Trophoblast cell (in vitro differentiated cells and primary cell): ENCODE results near the gene UVSSA.
A peak's percentile ranks its signal among the peaks of the same experiment; 100 is the strongest.

Experiments used
- DNase-seq, 2 donors: peaks; one replicate each; pipeline ENCODE4 v3.0.0-alpha.2; 2016
- H2AFZ ChIP-seq: 2 replicates; pipeline ENCODE4 v1.6.1; 2013; ENCODE audit warnings: low read length, moderate library complexity, mild to moderate bottlenecking; ENCODE audit not compliant: insufficient read depth, poor library complexity
- H2AK5ac ChIP-seq: 2 replicates; pipeline ENCODE4 v1.6.1; 2013; ENCODE audit warnings: mild to moderate bottlenecking, low read length
- H2BK120ac ChIP-seq: 2 replicates; pipeline ENCODE4 v1.6.1; 2013; ENCODE audit warnings: low read length, mild to moderate bottlenecking, moderate library complexity; ENCODE audit not compliant: insufficient read depth, poor library complexity
- H2BK12ac ChIP-seq: 2 replicates; pipeline ENCODE4 v1.6.1; 2013; ENCODE audit warnings: mild to moderate bottlenecking, low read length, moderate library complexity
- H2BK5ac ChIP-seq: 2 replicates; pipeline ENCODE4 v1.6.1; 2013; ENCODE audit warnings: low read length, low read depth, moderate library complexity, mild to moderate bottlenecking; ENCODE audit not compliant: poor library complexity
- H3K14ac ChIP-seq: 2 replicates; pipeline ENCODE4 v1.6.1; 2013; ENCODE audit warnings: mild to moderate bottlenecking, low read length
- H3K18ac ChIP-seq: 2 replicates; pipeline ENCODE4 v1.6.1; 2013; ENCODE audit warnings: mild to moderate bottlenecking, low read length
- H3K23ac ChIP-seq: 2 replicates; pipeline ENCODE4 v1.6.1; 2013; ENCODE audit warnings: low read length
- H3K27ac ChIP-seq: 2 replicates; pipeline ENCODE4 v1.5.1; 2013; ENCODE audit warnings: low read depth, mild to moderate bottlenecking, inconsistent platforms, low read length, moderate library complexity
- H3K27me3 ChIP-seq: 2 replicates; pipeline ENCODE4 v1.6.1; 2013; ENCODE audit warnings: inconsistent platforms, mild to moderate bottlenecking, low read length, moderate library complexity; ENCODE audit not compliant: insufficient read depth
- H3K36me3 ChIP-seq, 2 experiments: 1 replicate in 1 of 2; 2 replicates in 1 of 2; pipeline ENCODE4 v1.6.1; 2013; ENCODE audit warnings: low read length in 2 of 2, mild to moderate bottlenecking in 2 of 2, moderate library complexity in 1 of 2; ENCODE audit not compliant: insufficient read depth in 2 of 2, control insufficient read depth in 1 of 2
- H3K4ac ChIP-seq: 2 replicates; pipeline ENCODE4 v1.6.1; 2013; ENCODE audit warnings: low read depth, mild to moderate bottlenecking, low read length, moderate library complexity
- H3K4me1 ChIP-seq, 2 experiments: 1 replicate in 1 of 2; 2 replicates in 1 of 2; pipeline ENCODE4 v1.6.1; 2013; ENCODE audit warnings: low read length in 2 of 2, mild to moderate bottlenecking in 2 of 2, moderate library complexity in 1 of 2; ENCODE audit not compliant: insufficient read depth in 2 of 2, control insufficient read depth in 1 of 2
- H3K4me2 ChIP-seq: 2 replicates; pipeline ENCODE4 v1.6.1; 2013; ENCODE audit warnings: inconsistent platforms, mild to moderate bottlenecking, low read length, moderate library complexity
- H3K4me3 ChIP-seq: 2 replicates; pipeline ENCODE4 v1.5.1; 2013; ENCODE audit warnings: mild to moderate bottlenecking, low read depth, low read length, inconsistent platforms
- H3K79me1 ChIP-seq: one replicate; pipeline ENCODE4 v1.6.1; 2013; ENCODE audit warnings: low read length
- H3K79me2 ChIP-seq: 2 replicates; pipeline ENCODE4 v1.6.1; 2013; ENCODE audit warnings: low read length, mild to moderate bottlenecking; ENCODE audit not compliant: control insufficient read depth, insufficient read depth, poor library complexity
- H3K9ac ChIP-seq: 2 replicates; pipeline ENCODE4 v1.6.1; 2013; ENCODE audit warnings: mild to moderate bottlenecking, low read length
- H3K9me3 ChIP-seq: 2 replicates; pipeline ENCODE4 v1.6.1; 2013; ENCODE audit warnings: low read depth, mild to moderate bottlenecking, control low read depth, inconsistent platforms, low read length; ENCODE audit not compliant: insufficient read depth
- H4K12ac ChIP-seq: 2 replicates; pipeline ENCODE4 v1.6.1; 2013; ENCODE audit warnings: low read depth, mild to moderate bottlenecking, low read length, moderate library complexity
- H4K8ac ChIP-seq: 2 replicates; pipeline ENCODE4 v1.6.1; 2013; ENCODE audit warnings: low read depth, mild to moderate bottlenecking, low read length, moderate library complexity
- H4K91ac ChIP-seq: one replicate; pipeline ENCODE4 v1.6.1; 2013; ENCODE audit warnings: low read depth, mild to moderate bottlenecking, low read length, moderate library complexity
- WGBS: extraction: QIAGEN DNeasy Blood & Tissue Kit; methylation state at CpG from one replicate; pipeline ENCODE4 v1.1.7; 2013; ENCODE audit warnings: missing lambda C conversion rate; ENCODE audit not compliant: insufficient read length, insufficient coverage; ENCODE audit errors: extremely low coverage; 5-methylcytosine and 5-hydroxymethylcytosine counted together

The UVSSA gene

DNA sequence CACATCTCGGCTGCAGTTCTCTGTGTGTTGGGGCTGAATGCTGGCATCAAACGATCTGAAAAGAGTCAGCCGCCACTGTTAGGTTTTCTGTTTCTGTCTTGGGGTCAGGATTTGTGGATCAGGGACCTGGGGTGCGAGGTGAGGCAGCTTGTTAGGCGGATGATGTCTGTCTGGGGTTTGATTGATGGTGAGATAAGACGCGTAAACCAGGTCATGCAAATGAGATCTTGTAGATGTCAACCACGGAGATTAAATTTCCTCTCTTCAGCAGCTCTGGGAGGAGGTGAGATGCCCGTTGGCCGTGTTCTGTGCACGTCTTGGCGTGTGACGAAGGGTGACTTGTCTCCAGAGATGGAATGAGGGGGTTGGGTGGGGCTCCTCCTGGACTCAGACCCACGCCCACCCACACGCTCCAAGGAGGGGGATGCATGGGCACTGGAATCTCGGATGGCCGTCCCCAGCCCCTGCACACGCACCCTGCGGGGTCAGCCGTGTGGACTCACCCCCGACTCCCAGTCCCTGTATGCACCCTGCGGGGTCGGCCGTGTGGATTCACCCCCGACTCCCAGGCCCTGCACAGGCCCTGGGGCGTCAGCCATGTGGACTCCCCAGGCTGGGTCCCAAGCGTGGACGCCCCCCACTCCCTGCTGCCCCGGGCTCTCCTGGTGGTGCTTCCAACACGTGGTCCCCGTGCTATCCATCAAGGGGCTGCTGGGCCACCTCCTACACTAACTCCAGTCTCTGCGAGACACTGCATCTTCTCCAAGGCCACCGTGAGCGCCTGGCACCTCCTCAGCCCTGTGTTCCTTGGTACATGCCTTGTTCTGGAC is 16.0 kb upstream of the UVSSA start:
- H3K36me3 ChIP-seq, result peaks cover 77% of the 10 kb centered on the region in 2 experiments
- H3K23ac ChIP-seq, result no peak overlapping the region
- no peak overlapping the region for H2BK120ac ChIP-seq
- H3K4me2 ChIP-seq, result no peak overlapping the region
- H3K4me3 ChIP-seq, result peak overlapping the region; percentile 22
- no peak overlapping the region for H2AFZ ChIP-seq
- H2AK5ac ChIP-seq, result no peak overlapping the region
- no peaks in the 10 kb centered on the region for H3K27me3 ChIP-seq
- no peaks in the 10 kb centered on the region for H3K79me2 ChIP-seq
- no peaks in the 10 kb centered on the region for H3K4me1 ChIP-seq
- H3K14ac ChIP-seq, result no peak overlapping the region
- H3K79me1 ChIP-seq, result no peaks in the 10 kb centered on the region
- H3K4ac ChIP-seq, result peak overlapping the region; percentile 25
- no peak for DNase-seq
- peaks cover 5% of the 10 kb centered on the region for H3K9me3 ChIP-seq
- H3K9ac ChIP-seq, result no peak overlapping the region
- whole genome bisulfite sequencing, result no CpG with 5 or more reads among the region's 34 CpGs
- H2BK12ac ChIP-seq, result no peak overlapping the region
- peak overlapping the region; percentile 12 for H4K12ac ChIP-seq
- H2BK5ac ChIP-seq, result no peak overlapping the region
- no peak overlapping the region for H4K91ac ChIP-seq
- H4K8ac ChIP-seq, result no peak overlapping the region
- no peak overlapping the region for H3K18ac ChIP-seq
- no peak overlapping the region for H3K27ac ChIP-seq

DNA sequence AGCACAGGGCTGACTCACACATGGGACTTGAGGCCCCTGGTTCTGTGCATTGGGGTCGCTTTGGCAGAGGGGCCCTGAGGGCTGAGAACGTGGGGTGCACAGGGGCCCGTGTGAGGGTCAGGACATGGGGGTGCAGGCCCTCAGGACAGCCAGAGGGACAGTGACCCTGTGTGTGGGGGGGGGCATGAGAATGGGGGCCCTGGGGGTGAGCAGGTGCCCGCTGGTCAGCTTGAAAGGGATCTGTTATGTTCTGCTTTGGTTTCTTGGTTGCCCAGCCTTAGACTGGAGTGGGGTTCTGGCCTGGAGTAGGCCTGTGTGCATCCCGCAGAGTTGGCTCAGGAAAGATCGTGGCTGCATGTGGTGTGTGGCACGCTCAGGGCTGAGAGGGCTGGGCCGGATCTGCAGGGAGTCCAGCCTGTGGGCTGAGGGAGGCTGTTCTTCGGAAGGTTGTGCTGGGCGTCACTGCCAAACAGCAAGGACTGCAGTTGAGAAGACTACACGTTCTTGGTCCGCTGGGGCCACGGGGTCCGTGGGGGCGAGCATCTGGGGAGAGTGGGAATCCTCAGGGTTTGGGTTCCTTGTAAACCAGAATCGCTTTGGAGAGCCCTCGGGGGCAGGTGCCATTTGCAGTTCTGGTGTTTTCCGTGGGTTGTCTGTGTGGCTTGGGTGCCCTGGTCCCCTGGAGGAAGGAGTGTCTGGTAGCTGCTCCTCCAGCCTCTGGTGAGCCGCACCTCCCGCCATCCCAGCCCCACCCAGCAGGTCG is 15.2 kb upstream of the UVSSA start:
- Histone ChIP-seq H3K36me3 (peaks cover 76 to 77% of the 10 kb centered on the region in 2 experiments), H3K27me3 (no peaks in the 10 kb centered on the region), H2BK120ac (no peak overlapping the region), H3K4ac (peak overlapping the region; percentile 25), H3K79me2 (no peaks in the 10 kb centered on the region), H3K18ac (no peak overlapping the region), H4K12ac (peak overlapping the region; percentile 46), H2AK5ac (no peak overlapping the region), H2BK5ac (no peak overlapping the region), H3K27ac (no peak overlapping the region), H3K9me3 (peaks cover 5% of the 10 kb centered on the region), H3K4me3 (peak overlapping the region; percentile 22), H3K9ac (no peak overlapping the region), H3K14ac (no peak overlapping the region), H4K91ac (no peak overlapping the region), H3K23ac (no peak overlapping the region), H4K8ac (no peak overlapping the region), H3K4me1 (no peaks in the 10 kb centered on the region), H2AFZ (no peak overlapping the region), H3K4me2 (no peak overlapping the region), H2BK12ac (no peak overlapping the region), H3K79me1 (no peaks in the 10 kb centered on the region)
- DNase-seq, result no peak
- WGBS, result no CpG with 5 or more reads among the region's 21 CpGs

DNA sequence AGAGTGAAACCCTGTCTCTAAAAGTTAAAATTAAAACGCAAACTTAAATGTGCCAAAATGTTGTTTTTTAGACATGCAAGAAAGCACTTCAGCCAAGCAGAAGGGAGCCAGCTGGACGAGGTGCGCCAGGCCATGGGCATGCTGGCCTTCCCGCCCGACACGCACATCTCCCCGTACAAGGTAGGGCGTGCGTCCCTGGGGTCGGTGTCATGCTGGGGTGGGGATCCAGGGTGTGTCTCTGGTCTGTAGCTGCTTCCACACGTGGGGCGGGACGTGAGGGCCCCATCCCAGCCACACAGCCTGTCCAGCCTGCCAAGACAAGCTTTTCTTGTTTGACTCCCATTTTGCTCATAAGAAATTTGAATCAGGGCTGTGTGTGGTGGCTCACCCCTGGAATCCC is 14.3 kb upstream of the UVSSA start:
- H4K12ac ChIP-seq, result no peak overlapping the region
- H3K27ac ChIP-seq, result no peak overlapping the region
- H3K9me3 ChIP-seq, result peaks cover 5% of the 10 kb centered on the region
- no peaks in the 10 kb centered on the region for H3K27me3 ChIP-seq
- no peak overlapping the region for H3K23ac ChIP-seq
- no peak overlapping the region for H3K4me3 ChIP-seq
- H4K8ac ChIP-seq, result no peak overlapping the region
- H2AFZ ChIP-seq, result no peak overlapping the region
- H3K14ac ChIP-seq, result no peak overlapping the region
- DNase-seq, result no peak
- H3K9ac ChIP-seq, result no peak overlapping the region
- peaks cover 76 to 77% of the 10 kb centered on the region in 2 experiments for H3K36me3 ChIP-seq
- no peak overlapping the region for H4K91ac ChIP-seq
- no peak overlapping the region for H3K4ac ChIP-seq
- no peak overlapping the region for H2BK5ac ChIP-seq
- no peaks in the 10 kb centered on the region for H3K79me1 ChIP-seq
- no peak overlapping the region for H2AK5ac ChIP-seq
- no peak overlapping the region for H2BK12ac ChIP-seq
- WGBS, result no CpG with 5 or more reads among the region's 13 CpGs
- no peak overlapping the region for H3K4me2 ChIP-seq
- H3K4me1 ChIP-seq, result no peaks in the 10 kb centered on the region
- no peak overlapping the region for H2BK120ac ChIP-seq
- H3K18ac ChIP-seq, result no peak overlapping the region
- H3K79me2 ChIP-seq, result no peaks in the 10 kb centered on the region

DNA sequence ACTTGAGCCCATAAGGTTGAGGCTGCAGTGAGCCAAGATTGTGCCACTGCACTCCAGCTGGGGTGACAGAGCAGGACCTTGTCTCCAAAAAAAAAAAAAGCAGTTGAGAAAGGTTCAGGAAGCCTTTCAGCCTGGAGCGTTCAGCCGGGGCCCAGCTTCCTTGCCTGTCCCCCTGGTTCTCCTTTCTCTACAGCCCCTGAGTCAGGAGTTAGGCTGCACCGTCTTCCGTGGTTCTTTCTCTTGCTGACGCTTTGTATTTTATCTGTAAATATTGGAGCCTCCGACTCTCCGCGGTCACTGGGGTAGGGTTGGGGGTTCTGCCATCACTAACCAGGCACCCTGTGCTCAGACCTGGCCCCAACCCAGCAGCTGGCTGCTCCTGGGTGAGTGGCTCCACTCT is 13.8 kb upstream of the UVSSA start:
- no peak overlapping the region for H3K23ac ChIP-seq
- no peak overlapping the region for H3K9ac ChIP-seq
- no peak overlapping the region for H4K8ac ChIP-seq
- no peak overlapping the region for H3K4me2 ChIP-seq
- H2BK5ac ChIP-seq, result no peak overlapping the region
- H3K9me3 ChIP-seq, result peaks cover 5% of the 10 kb centered on the region
- no peak overlapping the region for H3K18ac ChIP-seq
- no CpG with 5 or more reads among the region's 8 CpGs for WGBS
- H3K4ac ChIP-seq, result no peak overlapping the region
- no peak for DNase-seq
- no peaks in the 10 kb centered on the region for H3K79me2 ChIP-seq
- no peaks in the 10 kb centered on the region for H3K27me3 ChIP-seq
- no peak overlapping the region for H4K12ac ChIP-seq
- no peak overlapping the region for H2AK5ac ChIP-seq
- H2BK12ac ChIP-seq, result no peak overlapping the region
- H3K27ac ChIP-seq, result no peak overlapping the region
- H2BK120ac ChIP-seq, result no peak overlapping the region
- no peak overlapping the region for H3K4me3 ChIP-seq
- H3K36me3 ChIP-seq, result peaks cover 76 to 77% of the 10 kb centered on the region in 2 experiments
- no peaks in the 10 kb centered on the region for H3K79me1 ChIP-seq
- H3K14ac ChIP-seq, result no peak overlapping the region
- H2AFZ ChIP-seq, result no peak overlapping the region
- H4K91ac ChIP-seq, result no peak overlapping the region
- H3K4me1 ChIP-seq, result no peaks in the 10 kb centered on the region
